Measurements from ENCODE around the gene PDE7B. TPM values are rescaled to one million over a fixed set of nuclear protein-coding genes. Genes with fewer than 3 reads are reported as not detected.

PDE7B gene
- total and polyA plus RNA-seq, 2 of the 8 experiments (the other 6 are each of a cell fraction or from before 2014, with no cell fraction given) = not detected

GRCh38 chr6:135833771-135834170 is 17.7 kb upstream of the PDE7B start (continued):
- TF ChIP-seq, protein P1, sequence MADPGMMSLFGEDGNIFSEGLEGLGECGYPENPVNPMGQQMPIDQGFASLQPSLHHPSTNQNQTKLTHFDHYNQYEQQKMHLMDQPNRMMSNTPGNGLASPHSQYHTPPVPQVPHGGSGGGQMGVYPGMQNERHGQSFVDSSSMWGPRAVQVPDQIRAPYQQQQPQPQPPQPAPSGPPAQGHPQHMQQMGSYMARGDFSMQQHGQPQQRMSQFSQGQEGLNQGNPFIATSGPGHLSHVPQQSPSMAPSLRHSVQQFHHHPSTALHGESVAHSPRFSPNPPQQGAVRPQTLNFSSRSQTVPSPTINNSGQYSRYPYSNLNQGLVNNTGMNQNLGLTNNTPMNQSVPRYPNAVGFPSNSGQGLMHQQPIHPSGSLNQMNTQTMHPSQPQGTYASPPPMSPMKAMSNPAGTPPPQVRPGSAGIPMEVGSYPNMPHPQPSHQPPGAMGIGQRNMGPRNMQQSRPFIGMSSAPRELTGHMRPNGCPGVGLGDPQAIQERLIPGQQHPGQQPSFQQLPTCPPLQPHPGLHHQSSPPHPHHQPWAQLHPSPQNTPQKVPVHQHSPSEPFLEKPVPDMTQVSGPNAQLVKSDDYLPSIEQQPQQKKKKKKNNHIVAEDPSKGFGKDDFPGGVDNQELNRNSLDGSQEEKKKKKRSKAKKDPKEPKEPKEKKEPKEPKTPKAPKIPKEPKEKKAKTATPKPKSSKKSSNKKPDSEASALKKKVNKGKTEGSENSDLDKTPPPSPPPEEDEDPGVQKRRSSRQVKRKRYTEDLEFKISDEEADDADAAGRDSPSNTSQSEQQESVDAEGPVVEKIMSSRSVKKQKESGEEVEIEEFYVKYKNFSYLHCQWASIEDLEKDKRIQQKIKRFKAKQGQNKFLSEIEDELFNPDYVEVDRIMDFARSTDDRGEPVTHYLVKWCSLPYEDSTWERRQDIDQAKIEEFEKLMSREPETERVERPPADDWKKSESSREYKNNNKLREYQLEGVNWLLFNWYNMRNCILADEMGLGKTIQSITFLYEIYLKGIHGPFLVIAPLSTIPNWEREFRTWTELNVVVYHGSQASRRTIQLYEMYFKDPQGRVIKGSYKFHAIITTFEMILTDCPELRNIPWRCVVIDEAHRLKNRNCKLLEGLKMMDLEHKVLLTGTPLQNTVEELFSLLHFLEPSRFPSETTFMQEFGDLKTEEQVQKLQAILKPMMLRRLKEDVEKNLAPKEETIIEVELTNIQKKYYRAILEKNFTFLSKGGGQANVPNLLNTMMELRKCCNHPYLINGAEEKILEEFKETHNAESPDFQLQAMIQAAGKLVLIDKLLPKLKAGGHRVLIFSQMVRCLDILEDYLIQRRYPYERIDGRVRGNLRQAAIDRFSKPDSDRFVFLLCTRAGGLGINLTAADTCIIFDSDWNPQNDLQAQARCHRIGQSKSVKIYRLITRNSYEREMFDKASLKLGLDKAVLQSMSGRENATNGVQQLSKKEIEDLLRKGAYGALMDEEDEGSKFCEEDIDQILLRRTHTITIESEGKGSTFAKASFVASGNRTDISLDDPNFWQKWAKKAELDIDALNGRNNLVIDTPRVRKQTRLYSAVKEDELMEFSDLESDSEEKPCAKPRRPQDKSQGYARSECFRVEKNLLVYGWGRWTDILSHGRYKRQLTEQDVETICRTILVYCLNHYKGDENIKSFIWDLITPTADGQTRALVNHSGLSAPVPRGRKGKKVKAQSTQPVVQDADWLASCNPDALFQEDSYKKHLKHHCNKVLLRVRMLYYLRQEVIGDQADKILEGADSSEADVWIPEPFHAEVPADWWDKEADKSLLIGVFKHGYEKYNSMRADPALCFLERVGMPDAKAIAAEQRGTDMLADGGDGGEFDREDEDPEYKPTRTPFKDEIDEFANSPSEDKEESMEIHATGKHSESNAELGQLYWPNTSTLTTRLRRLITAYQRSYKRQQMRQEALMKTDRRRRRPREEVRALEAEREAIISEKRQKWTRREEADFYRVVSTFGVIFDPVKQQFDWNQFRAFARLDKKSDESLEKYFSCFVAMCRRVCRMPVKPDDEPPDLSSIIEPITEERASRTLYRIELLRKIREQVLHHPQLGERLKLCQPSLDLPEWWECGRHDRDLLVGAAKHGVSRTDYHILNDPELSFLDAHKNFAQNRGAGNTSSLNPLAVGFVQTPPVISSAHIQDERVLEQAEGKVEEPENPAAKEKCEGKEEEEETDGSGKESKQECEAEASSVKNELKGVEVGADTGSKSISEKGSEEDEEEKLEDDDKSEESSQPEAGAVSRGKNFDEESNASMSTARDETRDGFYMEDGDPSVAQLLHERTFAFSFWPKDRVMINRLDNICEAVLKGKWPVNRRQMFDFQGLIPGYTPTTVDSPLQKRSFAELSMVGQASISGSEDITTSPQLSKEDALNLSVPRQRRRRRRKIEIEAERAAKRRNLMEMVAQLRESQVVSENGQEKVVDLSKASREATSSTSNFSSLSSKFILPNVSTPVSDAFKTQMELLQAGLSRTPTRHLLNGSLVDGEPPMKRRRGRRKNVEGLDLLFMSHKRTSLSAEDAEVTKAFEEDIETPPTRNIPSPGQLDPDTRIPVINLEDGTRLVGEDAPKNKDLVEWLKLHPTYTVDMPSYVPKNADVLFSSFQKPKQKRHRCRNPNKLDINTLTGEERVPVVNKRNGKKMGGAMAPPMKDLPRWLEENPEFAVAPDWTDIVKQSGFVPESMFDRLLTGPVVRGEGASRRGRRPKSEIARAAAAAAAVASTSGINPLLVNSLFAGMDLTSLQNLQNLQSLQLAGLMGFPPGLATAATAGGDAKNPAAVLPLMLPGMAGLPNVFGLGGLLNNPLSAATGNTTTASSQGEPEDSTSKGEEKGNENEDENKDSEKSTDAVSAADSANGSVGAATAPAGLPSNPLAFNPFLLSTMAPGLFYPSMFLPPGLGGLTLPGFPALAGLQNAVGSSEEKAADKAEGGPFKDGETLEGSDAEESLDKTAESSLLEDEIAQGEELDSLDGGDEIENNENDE (IDR thresholded peaks at IDR 0.05; ENCODE audit: insufficient replicate concordance, low read length) = no peak
- TF ChIP-seq, protein P2, sequence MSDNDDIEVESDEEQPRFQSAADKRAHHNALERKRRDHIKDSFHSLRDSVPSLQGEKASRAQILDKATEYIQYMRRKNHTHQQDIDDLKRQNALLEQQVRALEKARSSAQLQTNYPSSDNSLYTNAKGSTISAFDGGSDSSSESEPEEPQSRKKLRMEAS (IDR thresholded peaks at IDR 0.05) = no peak
- TF ChIP-seq TCF12 (IDR thresholded peaks at IDR 0.05; ENCODE audit: low read depth, low read length) (no peak), TEAD4 (IDR thresholded peaks at IDR 0.05; ENCODE audit: low read depth, low read length) (no peak), CBX5 (IDR thresholded peaks at IDR 0.05; ENCODE audit: low read depth, low read length) (no peak), TAF1 (IDR thresholded peaks at IDR 0.05; ENCODE audit: low read depth, low read length) (no peak), SIX5 (IDR thresholded peaks at IDR 0.05; ENCODE audit: low read depth, low read length) (no peak), RXRA (IDR thresholded peaks at IDR 0.05; ENCODE audit: insufficient read depth, low read depth, low read length) (no peak), EGR1 (IDR thresholded peaks at IDR 0.05; ENCODE audit: borderline replicate concordance, low read depth, low read length) (no peak), FOSL1 (IDR thresholded peaks at IDR 0.05; ENCODE audit: insufficient read depth, low read depth, low read length) (no peak), CHD1 (IDR thresholded peaks at IDR 0.05; ENCODE audit: low read depth, low read length) (no peak), POU5F1 (IDR thresholded peaks at IDR 0.05; ENCODE audit: low read depth, low read length) (no peak), TAF7 (optimal IDR thresholded peaks at IDR 0.05; ENCODE audit: borderline replicate concordance, low read depth, low read length) (no peak)

Measured in H1 (cell line).